GM18861 (cell line): ENCODE results near the gene EPN2.

ENCODE experiments used
- ATAC-seq: cut with Tn5 transposase; IDR thresholded peaks from one replicate; pipeline ENCODE4 v1.9.1; 2021; ENCODE audit not compliant: unreplicated experiment

Gene EPN2

GRCh38 chr17:19379361-19380065, 142.3 kb downstream of the EPN2 start:
- ATAC-seq = no peak

DNA sequence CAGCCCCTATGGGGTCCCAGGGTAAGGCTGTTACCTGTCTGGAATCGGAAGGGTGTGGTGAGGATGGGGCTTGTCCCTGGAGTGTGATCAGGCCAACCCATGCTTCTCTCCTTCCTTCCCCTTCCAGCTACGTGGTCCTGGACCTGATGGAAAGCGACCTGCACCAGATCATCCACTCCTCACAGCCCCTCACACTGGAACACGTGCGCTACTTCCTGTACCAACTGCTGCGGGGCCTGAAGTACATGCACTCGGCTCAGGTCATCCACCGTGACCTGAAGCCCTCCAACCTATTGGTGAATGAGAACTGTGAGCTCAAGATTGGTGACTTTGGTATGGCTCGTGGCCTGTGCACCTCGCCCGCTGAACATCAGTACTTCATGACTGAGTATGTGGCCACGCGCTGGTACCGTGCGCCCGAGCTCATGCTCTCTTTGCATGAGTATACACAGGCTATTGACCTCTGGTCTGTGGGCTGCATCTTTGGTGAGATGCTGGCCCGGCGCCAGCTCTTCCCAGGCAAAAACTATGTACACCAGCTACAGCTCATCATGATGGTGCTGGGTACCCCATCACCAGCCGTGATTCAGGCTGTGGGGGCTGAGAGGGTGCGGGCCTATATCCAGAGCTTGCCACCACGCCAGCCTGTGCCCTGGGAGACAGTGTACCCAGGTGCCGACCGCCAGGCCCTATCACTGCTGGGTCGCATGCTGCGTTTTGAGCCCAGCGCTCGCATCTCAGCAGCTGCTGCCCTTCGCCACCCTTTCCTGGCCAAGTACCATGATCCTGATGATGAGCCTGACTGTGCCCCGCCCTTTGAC, 143.5 kb downstream of the EPN2 start:
- no peak for ATAC-seq

DNA sequence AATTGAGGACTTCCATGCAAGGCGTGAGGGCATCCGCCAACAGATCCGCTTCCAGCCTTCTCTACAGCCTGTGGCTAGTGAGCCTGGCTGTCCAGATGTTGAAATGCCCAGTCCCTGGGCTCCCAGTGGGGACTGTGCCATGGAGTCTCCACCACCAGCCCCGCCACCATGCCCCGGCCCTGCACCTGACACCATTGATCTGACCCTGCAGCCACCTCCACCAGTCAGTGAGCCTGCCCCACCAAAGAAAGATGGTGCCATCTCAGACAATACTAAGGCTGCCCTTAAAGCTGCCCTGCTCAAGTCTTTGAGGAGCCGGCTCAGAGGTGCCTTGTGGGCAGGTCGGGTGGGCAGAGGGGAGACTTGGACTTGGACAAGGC, 144.2 kb downstream of the EPN2 start:
- no peak for ATAC-seq

- ATAC-seq = no peak
Measured at GRCh38 chr17:19381741-19382444, 144.7 kb downstream of the EPN2 start.

DNA sequence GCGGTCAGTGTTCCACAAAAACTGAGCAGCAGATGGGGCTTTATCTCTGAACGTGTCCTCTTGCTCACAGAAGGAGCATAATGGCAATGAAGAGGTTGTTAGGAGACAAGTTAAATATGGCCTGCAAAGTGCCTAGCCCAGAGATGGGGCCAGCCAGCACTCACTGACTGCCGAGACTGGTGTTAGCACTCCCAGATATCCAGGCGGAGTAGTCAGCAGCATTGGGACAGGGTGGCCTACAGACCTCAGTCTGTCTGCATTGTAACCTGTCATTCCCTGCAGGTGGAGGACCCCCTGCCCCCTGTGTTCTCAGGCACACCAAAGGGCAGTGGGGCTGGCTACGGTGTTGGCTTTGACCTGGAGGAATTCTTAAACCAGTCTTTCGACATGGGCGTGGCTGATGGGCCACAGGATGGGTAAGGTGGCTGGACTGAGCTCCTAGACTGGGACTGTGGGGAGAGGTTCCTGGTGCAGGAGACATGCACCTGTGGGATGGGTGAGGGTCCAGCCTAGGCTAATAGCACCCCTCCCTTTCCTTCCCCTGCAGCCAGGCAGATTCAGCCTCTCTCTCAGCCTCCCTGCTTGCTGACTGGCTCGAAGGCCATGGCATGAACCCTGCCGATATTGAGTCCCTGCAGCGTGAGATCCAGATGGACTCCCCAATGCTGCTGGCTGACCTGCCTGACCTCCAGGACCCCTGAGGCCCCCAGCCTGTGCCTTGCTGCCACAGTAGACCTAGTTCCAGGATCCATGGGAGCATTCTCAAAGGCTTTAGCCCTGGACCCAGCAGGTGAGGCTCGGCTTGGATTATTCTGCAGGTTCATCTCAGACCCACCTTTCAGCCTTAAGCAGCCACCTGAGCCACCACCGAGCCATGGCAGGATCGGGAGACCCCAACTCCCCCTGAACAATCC, 145.6 kb downstream of the EPN2 start:
- ATAC-seq = no peak

- ATAC-seq = no peak
Measured at GRCh38 chr17:19383681-19384470, 146.7 kb downstream of the EPN2 start.

GRCh38 chr17:19384723-19385391, 147.7 kb downstream of the EPN2 start:
- no peak for ATAC-seq

DNA sequence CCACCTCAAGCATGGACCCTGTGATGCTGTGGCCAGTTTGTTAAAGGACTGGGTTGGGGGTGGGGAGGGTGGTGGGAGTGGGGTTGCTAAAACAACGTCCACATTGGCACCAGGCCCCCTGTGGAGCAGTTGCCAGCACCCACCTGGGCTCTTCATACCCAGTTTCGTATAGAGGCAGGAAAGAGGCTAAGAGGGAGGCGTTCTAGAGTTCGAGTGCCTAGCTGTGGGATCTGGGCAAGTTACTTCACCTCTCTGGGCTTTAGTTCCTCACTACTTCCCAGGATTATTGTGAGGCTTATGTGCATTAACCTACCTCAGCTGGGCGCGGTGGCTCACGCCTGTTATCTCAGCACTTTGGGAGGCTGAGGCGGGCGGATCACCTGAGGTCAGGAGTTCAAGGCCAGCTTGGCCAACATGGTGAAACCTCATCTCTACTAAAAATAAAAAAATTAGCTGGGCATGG, 148.4 kb downstream of the EPN2 start:
- no peak for ATAC-seq
